GM18519 (cell line): ENCODE results near the gene HELZ2.

Source experiments
- ATAC-seq: cut with Tn5 transposase; IDR thresholded peaks from one replicate; pipeline ENCODE4 v1.9.1; 2021; ENCODE audit warnings: mild to moderate bottlenecking, moderate library complexity; ENCODE audit not compliant: unreplicated experiment, low FRiP score

HELZ2 gene

DNA sequence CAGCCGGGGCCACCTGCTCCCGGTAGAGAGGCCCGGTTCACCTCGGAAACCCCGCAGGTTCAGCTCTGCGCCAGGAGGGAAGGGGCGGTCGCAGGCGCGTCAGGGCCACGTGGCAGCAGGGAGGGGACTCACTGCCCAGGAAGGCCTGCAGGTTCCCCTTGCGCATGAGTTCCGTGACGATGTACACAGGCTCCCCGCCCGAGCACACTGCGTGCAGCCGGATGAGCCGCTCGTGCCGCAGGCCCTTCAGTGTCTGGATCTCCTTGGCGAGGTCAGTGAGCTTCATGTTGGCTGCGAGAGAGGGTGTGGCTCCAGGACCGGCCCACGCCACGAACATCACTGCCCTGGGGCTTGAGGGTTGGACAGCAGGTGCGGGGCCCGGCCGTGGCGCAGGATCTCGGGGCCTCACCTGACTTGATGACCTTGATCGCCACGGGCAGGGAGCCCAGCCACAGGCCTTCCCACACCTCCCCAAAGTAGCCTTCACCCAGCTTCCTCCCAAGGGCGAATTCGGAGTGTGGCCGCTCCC, 31.9 kb downstream of the HELZ2 start:
- no peak for ATAC-seq

GRCh38 chr20:63541371-63541770, 32.7 kb downstream of the HELZ2 start:
- no peak for ATAC-seq

- ATAC-seq = no peak
Measured at GRCh38 chr20:63540417-63541186, 33.4 kb downstream of the HELZ2 start.

- no peak for ATAC-seq
Measured at GRCh38 chr20:63539441-63540370, 34.3 kb downstream of the HELZ2 start.

- ATAC-seq = no peak
Measured at GRCh38 chr20:63539092-63539430, 35.0 kb downstream of the HELZ2 start.

- ATAC-seq = no peak
Measured at GRCh38 chr20:63538204-63539091, 35.6 kb downstream of the HELZ2 start.

- ATAC-seq = peak; percentile 63
Measured at GRCh38 chr20:63537525-63538203, 36.4 kb downstream of the HELZ2 start.

GRCh38 chr20:63536997-63537524, 37.0 kb downstream of the HELZ2 start, which contains the start of gene PTK6:
Gene PTK6, minus strand, starts transcription at chr20:63537376. Its CDS starts 62 bp downstream, at chr20:63537314.
- no peak for ATAC-seq

DNA sequence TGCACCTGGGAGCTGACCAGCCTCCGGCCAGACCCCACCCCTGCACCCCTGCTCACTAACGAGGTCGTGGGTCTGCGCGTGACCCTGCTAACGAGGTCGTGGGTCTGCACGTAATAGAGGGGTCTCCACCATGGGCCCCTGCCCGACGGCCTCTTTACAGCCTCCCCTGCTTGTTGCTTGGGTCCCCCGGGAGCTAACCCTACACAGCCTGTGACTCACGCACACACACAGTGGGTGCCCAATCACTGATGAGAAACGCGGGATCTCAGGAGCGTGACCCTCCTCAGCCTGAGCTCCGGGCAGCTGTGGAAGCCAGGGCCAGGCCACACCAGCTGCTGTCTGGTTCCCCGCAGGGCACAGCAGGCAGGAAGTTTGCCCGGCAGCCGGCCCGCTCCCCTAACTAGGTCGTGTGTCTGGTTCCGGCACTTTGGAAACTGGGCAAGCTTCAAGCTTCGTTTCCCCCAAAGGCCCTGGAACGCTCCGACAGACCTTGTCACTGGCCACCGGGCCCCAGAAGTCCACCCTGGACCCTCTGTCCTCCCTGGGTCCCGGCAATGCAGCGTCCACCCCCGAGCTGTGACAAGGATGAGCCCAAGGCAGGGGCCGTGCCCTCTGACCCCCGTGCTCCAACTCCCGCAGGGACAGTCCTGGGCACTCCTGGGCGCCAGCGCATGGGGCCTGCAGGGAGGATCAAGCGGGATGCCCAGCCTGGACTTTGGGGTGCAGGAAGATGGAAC, 37.6 kb downstream of the HELZ2 start:
- ATAC-seq = no peak

GRCh38 chr20:63534831-63535651, 39.0 kb downstream of the HELZ2 start:
- no peak for ATAC-seq

DNA sequence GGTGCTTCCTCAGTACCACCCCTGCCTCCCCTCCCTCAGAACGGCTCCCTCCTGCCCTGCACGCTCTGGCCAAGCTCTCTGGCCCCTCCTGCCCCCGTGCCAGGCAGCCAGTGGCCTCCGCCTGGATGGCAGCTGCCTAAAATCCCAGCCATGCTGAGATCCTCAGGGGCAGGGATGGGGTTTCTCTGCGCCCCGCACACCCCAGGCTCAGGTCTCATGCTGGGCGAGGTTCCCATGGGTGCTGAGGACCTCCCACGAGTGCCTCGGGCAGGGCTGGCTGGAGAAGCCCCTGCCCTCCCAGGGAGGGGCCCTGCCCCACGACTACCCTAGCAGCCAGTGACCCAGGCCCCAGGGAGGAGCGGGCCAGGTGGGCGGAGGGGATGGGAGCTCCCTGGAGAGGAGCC, 39.6 kb downstream of the HELZ2 start:
- ATAC-seq = no peak

- ATAC-seq = no peak
Measured at GRCh38 chr20:63533871-63534393, 40.1 kb downstream of the HELZ2 start.

DNA sequence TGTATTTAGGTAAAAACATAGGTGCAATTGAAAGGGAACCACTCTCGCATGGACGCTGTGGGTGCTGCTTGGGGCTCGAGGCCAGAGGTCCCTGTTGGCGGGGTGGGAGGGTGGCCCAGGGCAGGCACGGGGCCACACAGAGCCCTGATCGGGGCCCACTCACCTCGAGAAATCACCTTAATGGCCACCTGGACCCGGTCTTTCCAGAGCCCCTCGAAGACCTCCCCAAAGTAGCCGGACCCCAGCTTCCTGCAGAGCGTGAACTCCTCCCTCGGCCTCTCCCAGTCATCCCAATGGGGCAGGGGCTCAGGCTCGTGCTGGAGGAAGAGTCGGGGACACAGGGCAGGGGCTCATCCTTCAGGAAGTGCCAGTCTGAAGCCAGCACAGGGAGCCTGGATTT, 40.7 kb downstream of the HELZ2 start:
- no peak for ATAC-seq

GRCh38 chr20:63532449-63532971, 41.5 kb downstream of the HELZ2 start:
- no peak for ATAC-seq

GRCh38 chr20:63531686-63532448, 42.2 kb downstream of the HELZ2 start:
- no peak for ATAC-seq

- ATAC-seq = no peak
Measured at GRCh38 chr20:63530788-63531160, 43.3 kb downstream of the HELZ2 start.
